HG02588 (cell line): ENCODE data around the gene TRMT6.

Experiments used
- ATAC-seq: cut with Tn5 transposase; IDR thresholded peaks from one replicate; pipeline ENCODE4 v1.9.1; 2021; ENCODE audit warnings: mild to moderate bottlenecking, moderate library complexity; ENCODE audit not compliant: unreplicated experiment

TRMT6 gene

GRCh38 chr20:5908981-5909380 is 41.4 kb downstream of the TRMT6 start:
- no peak for ATAC-seq

GRCh38 chr20:5900908-5901307 is 49.4 kb downstream of the TRMT6 start:
- no peak for ATAC-seq

DNA sequence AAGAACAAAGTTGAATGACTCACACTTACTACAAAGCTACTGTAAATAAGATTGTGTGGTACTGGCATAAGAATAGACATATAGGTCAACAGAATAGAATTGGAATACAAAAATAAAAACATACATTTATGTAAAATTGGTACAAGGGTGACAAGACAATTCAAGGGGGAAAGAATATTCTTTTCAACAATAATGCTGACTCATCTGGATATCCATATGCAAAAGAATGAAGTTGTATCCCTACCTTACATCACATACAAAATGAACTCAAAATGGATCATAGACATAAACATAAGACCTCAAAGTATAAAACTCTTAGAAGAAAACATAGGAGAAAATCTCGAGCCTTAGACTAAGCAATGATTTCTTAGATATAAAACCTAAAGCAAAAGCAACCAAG is 50.9 kb downstream of the TRMT6 start:
- no peak for ATAC-seq

- no peak for ATAC-seq
Observed at GRCh38 chr20:5895626-5896025, 54.7 kb downstream of the TRMT6 start.

DNA sequence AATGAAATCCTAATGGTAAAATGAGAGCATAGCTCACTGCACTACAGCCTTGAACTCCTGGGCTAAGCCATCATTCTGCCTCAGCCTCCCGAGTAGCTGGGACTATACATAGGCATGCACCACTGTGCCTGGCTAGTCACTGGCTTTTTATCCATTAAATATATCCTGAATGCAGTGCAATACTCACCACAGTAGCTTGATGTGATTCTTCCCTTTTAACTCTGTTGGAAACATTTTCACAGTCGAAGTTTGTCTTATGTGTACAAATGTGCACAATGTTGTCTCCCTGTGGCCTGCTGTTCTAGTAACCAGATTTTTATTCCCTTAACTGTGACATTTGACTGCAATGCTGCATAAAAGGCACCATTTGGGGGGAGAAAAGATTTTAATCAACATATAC is 56.7 kb downstream of the TRMT6 start:
- no peak for ATAC-seq

GRCh38 chr20:5893052-5893451 is 57.3 kb downstream of the TRMT6 start:
- no peak for ATAC-seq

GRCh38 chr20:5890773-5891441 is 59.4 kb downstream of the TRMT6 start:
- ATAC-seq: no peak

- no peak for ATAC-seq
Observed at GRCh38 chr20:5888041-5888440, 62.3 kb downstream of the TRMT6 start.

- no peak for ATAC-seq
Observed at GRCh38 chr20:5887386-5887785, 62.9 kb downstream of the TRMT6 start.
